ENCODE measurements around the gene DGKQ. TPM values are rescaled to one million over a fixed set of nuclear protein-coding genes. Genes with fewer than 3 reads are reported as not detected.

DGKQ gene
- total RNA-seq, 1 experiment from 2014 or later = 15.9 TPM

- BruUV-seq (replicated peaks) = no TSS peak
- no peak for DNase-seq (ENCODE audit: unreplicated experiment)
- Mint-ChIP-seq H3K27ac (ENCODE audit: low read depth, unreplicated experiment) (no peak overlapping the region), H3K9me3 (ENCODE audit: unreplicated experiment) (no peaks in the 10 kb centered on the region), H3K4me1 (ENCODE audit: insufficient read depth, unreplicated experiment) (no peaks in the 10 kb centered on the region), H3K27me3 (ENCODE audit: insufficient read depth, unreplicated experiment) (no peaks in the 10 kb centered on the region), H3K4me3 (ENCODE audit: unreplicated experiment) (no peak overlapping the region), H3K36me3 (ENCODE audit: insufficient read depth, unreplicated experiment) (peaks cover 31% of the 10 kb centered on the region)
- ChIA-PET POLR2A (no interaction called here), CTCF (interaction anchor here (0.8 kb wide), 1 partner anchor 220 kb away, joined by 5 read pairs; no protein-coding TSS in a partner anchor)
- intact Hi-C loops (cut with micrococcal nuclease) = no loop called here
- no peak for TF ChIP-seq CTCF (IDR thresholded peaks at IDR 0.05; ENCODE audit: unreplicated experiment)
Observed at GRCh38 chr4:962231-963208, 10.8 kb downstream of the DGKQ start.

- no peak for DNase-seq (ENCODE audit: unreplicated experiment)
Observed at GRCh38 chr4:961351-962230, 11.8 kb downstream of the DGKQ start.

GRCh38 chr4:960636-961350 is 12.6 kb downstream of the DGKQ start:
- H3K27me3 Mint-ChIP-seq (ENCODE audit: insufficient read depth, unreplicated experiment) = no peaks in the 10 kb centered on the region
- H3K36me3 Mint-ChIP-seq (ENCODE audit: insufficient read depth, unreplicated experiment) = peaks cover 26% of the 10 kb centered on the region
- H3K27ac Mint-ChIP-seq (ENCODE audit: low read depth, unreplicated experiment) = no peak overlapping the region
- ChIA-PET CTCF (no interaction called here), POLR2A (no interaction called here)
- no peaks in the 10 kb centered on the region for H3K4me1 Mint-ChIP-seq (ENCODE audit: insufficient read depth, unreplicated experiment)
- no peaks in the 10 kb centered on the region for H3K9me3 Mint-ChIP-seq (ENCODE audit: unreplicated experiment)
- DNase-seq (ENCODE audit: unreplicated experiment) = no peak
- no peak overlapping the region for H3K4me3 Mint-ChIP-seq (ENCODE audit: unreplicated experiment)
- BruUV-seq (replicated peaks) = no TSS peak
- no peak for TF ChIP-seq CTCF (IDR thresholded peaks at IDR 0.05; ENCODE audit: unreplicated experiment)
- intact Hi-C loops (cut with micrococcal nuclease) = no loop called here

More at GRCh38 chr4:961351-962230, 11.8 kb downstream of the DGKQ start:
- ChIA-PET POLR2A (no interaction called here), CTCF (no interaction called here)
- no peak for TF ChIP-seq CTCF (IDR thresholded peaks at IDR 0.05; ENCODE audit: unreplicated experiment)
- H3K4me1 Mint-ChIP-seq (ENCODE audit: insufficient read depth, unreplicated experiment) = no peaks in the 10 kb centered on the region
- H3K9me3 Mint-ChIP-seq (ENCODE audit: unreplicated experiment) = no peaks in the 10 kb centered on the region
- no peak overlapping the region for H3K4me3 Mint-ChIP-seq (ENCODE audit: unreplicated experiment)
- no peak overlapping the region for H3K27ac Mint-ChIP-seq (ENCODE audit: low read depth, unreplicated experiment)
- BruUV-seq (replicated peaks) = no TSS peak
- no peaks in the 10 kb centered on the region for H3K27me3 Mint-ChIP-seq (ENCODE audit: insufficient read depth, unreplicated experiment)
- intact Hi-C loops (cut with micrococcal nuclease) = no loop called here
- H3K36me3 Mint-ChIP-seq (ENCODE audit: insufficient read depth, unreplicated experiment) = peaks cover 31% of the 10 kb centered on the region
